ENCODE results near the gene HECTD4. TPM values are rescaled to one million over a fixed set of nuclear protein-coding genes. Genes with fewer than 3 reads are reported as not detected.

HECTD4 gene
- total and polyA plus RNA-seq, 2 of the 4 experiments (the other 2 are of a cell fraction): 12.9 to 13.0 TPM

GRCh38 chr12:112191201-112191600 is 191.0 kb downstream of the HECTD4 start:
- Histone ChIP-seq H2AK9ac (replicated peaks; ENCODE audit: low read depth, low read length, poor library complexity) (no peak overlapping the region), H3K23ac (ENCODE audit: low read depth, low read length) (no peak overlapping the region), H3K4me3 (ENCODE audit: insufficient read depth, low read depth, low read length) (no peak overlapping the region), H4K20me1 (ENCODE audit: insufficient read depth, low read length) (peaks cover 6% of the 10 kb centered on the region; the same call in 1 of the 2 replicates), H4K91ac (ENCODE audit: insufficient read depth, low read depth, low read length) (no peak overlapping the region), H3K9ac (ENCODE audit: low read depth, low read length) (no peak overlapping the region), H3K14ac (replicated peaks; ENCODE audit: low read depth, low read length) (no peak overlapping the region; the same call in 1 of the 2 replicates), H3K4me1 (ENCODE audit: control insufficient read depth, insufficient read depth, low read length) (peaks cover 11% of the 10 kb centered on the region), H3K56ac (ENCODE audit: extremely low read depth, insufficient read depth, low read length) (no peak overlapping the region), H3K27me3 (ENCODE audit: control insufficient read depth, insufficient read depth, low read length) (no peaks in the 10 kb centered on the region), H3K9me1 (ENCODE audit: insufficient read depth, low read length) (peaks cover 17% of the 10 kb centered on the region), H3K4me2 (ENCODE audit: low read depth, low read length) (0 out of 2 replicates have a peak overlapping the region, but pooled peaks have one; percentile 14), H2BK5ac (ENCODE audit: low read depth, low read length, poor library complexity, severe bottlenecking) (peak overlapping the region; percentile 82), H3K4ac (ENCODE audit: low read depth, low read length) (no peak overlapping the region; the same call in 1 of the 2 replicates), H2AK5ac (ENCODE audit: low read depth, low read length) (no peak overlapping the region), H4K5ac (ENCODE audit: low read depth, low read length) (no peak overlapping the region), H3K27ac (ENCODE audit: insufficient read depth, low read length) (peak overlapping the region; percentile 44; the same call in 1 of the 2 replicates), H2BK120ac (ENCODE audit: low read depth, low read length) (no peak overlapping the region; the same call in 1 of the 2 replicates), H3K36me3 (ENCODE audit: control insufficient read depth, insufficient read depth, low read length) (peaks cover 37% of the 10 kb centered on the region), H2BK15ac (ENCODE audit: low read depth, low read length) (no peak overlapping the region), H4K8ac (ENCODE audit: low read depth in 2 of 2, low read length in 2 of 2) (0 out of 4 replicates have a peak overlapping the region, but pooled peaks of 1 of the 2 experiments have one; percentile 1), H3K18ac (ENCODE audit: low read depth, low read length) (peak overlapping the region; percentile 47; the same call in 1 of the 2 replicates), H3K9me3 (ENCODE audit: control insufficient read depth, insufficient read depth, low read length) (no peaks in the 10 kb centered on the region), H2BK20ac (ENCODE audit: low read depth, low read length) (no peak overlapping the region), H2AFZ (replicated peaks; ENCODE audit: low read length, poor library complexity) (no peak overlapping the region), H3K79me1 (ENCODE audit: low read depth in 1 of 2, low read length in 2 of 2) (peaks cover 0 to 5% of the 10 kb centered on the region in 2 experiments; a peak in 2 of 4 replicates)
- no CpG with 5 or more reads among the region's 2 CpGs for WGBS, 2 experiments (ENCODE audit: extremely low coverage in 2 of 2, insufficient read length in 1 of 2)
- CTCF ChIA-PET: no interaction called here
- intact Hi-C loops (cut with micrococcal nuclease) (no loop called here), dilution Hi-C loops (cut with HindIII; ENCODE audit: low sequenced_read_pairs, unreplicated experiment) (no loop called here), in situ Hi-C loops (cut with MboI; ENCODE audit: low sequenced_read_pairs) (no loop called here)
- DNase-seq (no peak), ATAC-seq (ENCODE audit: low read depth) (no peak)
- POLR2A ChIA-PET (ENCODE audit: unreplicated experiment): no interaction called here
- no peak for TF ChIP-seq MXI1 (IDR thresholded peaks at IDR 0.05; ENCODE audit: borderline replicate concordance, low read depth, low read length)
- TF ChIP-seq MAZ (IDR thresholded peaks at IDR 0.05; ENCODE audit: borderline replicate concordance, low read depth, low read length): no peak
- no peak for TF ChIP-seq RFX5 (IDR thresholded peaks at IDR 0.05; ENCODE audit: low read depth, low read length)
- TF ChIP-seq BHLHE40 (IDR thresholded peaks at IDR 0.05; ENCODE audit: low read depth, low read length): no peak
- no peak for TF ChIP-seq CHD1 (IDR thresholded peaks at IDR 0.05; ENCODE audit: low read depth, low read length)
- TF ChIP-seq RCOR1 (IDR thresholded peaks at IDR 0.05; ENCODE audit: insufficient replicate concordance, low read length): no peak
- TF ChIP-seq MAFK (IDR thresholded peaks at IDR 0.05; ENCODE audit: low read depth, low read length): no peak
- TF ChIP-seq, protein P1, sequence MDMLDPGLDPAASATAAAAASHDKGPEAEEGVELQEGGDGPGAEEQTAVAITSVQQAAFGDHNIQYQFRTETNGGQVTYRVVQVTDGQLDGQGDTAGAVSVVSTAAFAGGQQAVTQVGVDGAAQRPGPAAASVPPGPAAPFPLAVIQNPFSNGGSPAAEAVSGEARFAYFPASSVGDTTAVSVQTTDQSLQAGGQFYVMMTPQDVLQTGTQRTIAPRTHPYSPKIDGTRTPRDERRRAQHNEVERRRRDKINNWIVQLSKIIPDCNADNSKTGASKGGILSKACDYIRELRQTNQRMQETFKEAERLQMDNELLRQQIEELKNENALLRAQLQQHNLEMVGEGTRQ (IDR thresholded peaks at IDR 0.05; ENCODE audit: low read depth, low read length): no peak
- TF ChIP-seq ELK1 (IDR thresholded peaks at IDR 0.05; ENCODE audit: borderline replicate concordance, low read depth, low read length): no peak
- no peak for TF ChIP-seq FOS (IDR thresholded peaks at IDR 0.05; ENCODE audit: low read depth, low read length)
- no peak for TF ChIP-seq RAD21 (IDR thresholded peaks at IDR 0.05; ENCODE audit: low read length)
- BruUV-seq (replicated peaks): no TSS peak

Data from IMR-90 (cell line).